ENCODE results near the gene EMCN. TPM values are rescaled to one million over a fixed set of nuclear protein-coding genes. Genes with fewer than 3 reads are reported as not detected.

The EMCN gene
- total RNA-seq, 1 experiment from 2014 or later: not detected

DNA sequence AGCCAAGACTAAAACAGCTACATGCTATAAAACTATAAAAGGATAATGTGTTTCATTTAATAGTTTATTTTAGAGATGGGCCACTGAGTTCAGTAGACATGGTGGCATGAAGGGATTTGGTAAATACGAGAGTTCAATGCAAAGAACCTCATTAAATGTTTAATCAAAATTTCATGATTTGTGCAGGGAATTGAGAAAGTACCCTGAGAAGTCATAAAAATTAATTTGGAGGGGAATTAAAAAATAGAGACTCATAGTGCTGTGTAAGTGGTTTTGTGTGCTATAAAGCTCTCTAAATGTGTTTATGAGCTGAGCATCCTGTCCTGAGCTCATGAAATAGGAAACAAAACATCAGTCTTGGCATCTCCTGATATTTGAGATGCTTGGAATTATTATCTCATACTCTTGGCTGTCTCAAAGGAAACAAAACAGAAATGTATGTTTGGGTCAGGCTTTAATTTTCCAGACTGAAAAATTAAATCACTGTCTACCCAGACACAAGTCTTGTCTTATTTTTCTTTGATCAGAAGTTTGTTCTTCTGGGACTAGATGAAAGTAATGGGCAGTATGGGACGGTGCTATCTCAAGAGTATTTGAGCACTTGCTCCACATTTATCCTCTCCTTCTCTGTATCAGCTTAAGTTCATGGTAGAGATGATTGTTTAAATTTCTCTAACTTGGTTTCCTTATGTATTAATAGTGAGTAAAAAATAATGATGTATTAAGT, 38.0 kb upstream of the EMCN start:
- Histone ChIP-seq H3F3A (ENCODE audit: insufficient read depth, low read depth) (no peaks in the 10 kb centered on the region), H3K27ac (no peak overlapping the region), H3K27me3 (ENCODE audit: insufficient read depth, low read depth) (no peaks in the 10 kb centered on the region), H3K79me2 (ENCODE audit: low read depth) (no peaks in the 10 kb centered on the region), H2AFZ (no peak overlapping the region), H3K4me2 (no peak overlapping the region), H3K4me1 (replicated peaks; ENCODE audit: insufficient read depth) (no peaks in the 10 kb centered on the region), H4K20me1 (ENCODE audit: insufficient read depth) (no peaks in the 10 kb centered on the region), H3K9me3 (ENCODE audit: insufficient read depth, low read depth) (no peaks in the 10 kb centered on the region), H3K9me2 (ENCODE audit: insufficient read depth) (no peaks in the 10 kb centered on the region), H3K4me3 (no peak overlapping the region), H3K36me3 (ENCODE audit: low read depth) (no peaks in the 10 kb centered on the region)
- intact Hi-C loops (cut with micrococcal nuclease; ENCODE audit: unreplicated experiment): no loop called here
- ChIA-PET CTCF (no interaction called here), POLR2A (ENCODE audit: unreplicated experiment) (interaction anchor here (0.5 kb wide), 1 partner anchor 12 kb away, joined by 5 read pairs; no protein-coding TSS in a partner anchor)
- no TSS peak for BruUV-seq (replicated peaks)
- no peak for TF ChIP-seq EZH2 (IDR thresholded peaks at IDR 0.05; ENCODE audit: low read depth)
- TF ChIP-seq, protein P1, sequence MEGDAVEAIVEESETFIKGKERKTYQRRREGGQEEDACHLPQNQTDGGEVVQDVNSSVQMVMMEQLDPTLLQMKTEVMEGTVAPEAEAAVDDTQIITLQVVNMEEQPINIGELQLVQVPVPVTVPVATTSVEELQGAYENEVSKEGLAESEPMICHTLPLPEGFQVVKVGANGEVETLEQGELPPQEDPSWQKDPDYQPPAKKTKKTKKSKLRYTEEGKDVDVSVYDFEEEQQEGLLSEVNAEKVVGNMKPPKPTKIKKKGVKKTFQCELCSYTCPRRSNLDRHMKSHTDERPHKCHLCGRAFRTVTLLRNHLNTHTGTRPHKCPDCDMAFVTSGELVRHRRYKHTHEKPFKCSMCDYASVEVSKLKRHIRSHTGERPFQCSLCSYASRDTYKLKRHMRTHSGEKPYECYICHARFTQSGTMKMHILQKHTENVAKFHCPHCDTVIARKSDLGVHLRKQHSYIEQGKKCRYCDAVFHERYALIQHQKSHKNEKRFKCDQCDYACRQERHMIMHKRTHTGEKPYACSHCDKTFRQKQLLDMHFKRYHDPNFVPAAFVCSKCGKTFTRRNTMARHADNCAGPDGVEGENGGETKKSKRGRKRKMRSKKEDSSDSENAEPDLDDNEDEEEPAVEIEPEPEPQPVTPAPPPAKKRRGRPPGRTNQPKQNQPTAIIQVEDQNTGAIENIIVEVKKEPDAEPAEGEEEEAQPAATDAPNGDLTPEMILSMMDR (conservative IDR thresholded peaks at IDR 0.05): no peak
- no peak for DNase-seq

DNA sequence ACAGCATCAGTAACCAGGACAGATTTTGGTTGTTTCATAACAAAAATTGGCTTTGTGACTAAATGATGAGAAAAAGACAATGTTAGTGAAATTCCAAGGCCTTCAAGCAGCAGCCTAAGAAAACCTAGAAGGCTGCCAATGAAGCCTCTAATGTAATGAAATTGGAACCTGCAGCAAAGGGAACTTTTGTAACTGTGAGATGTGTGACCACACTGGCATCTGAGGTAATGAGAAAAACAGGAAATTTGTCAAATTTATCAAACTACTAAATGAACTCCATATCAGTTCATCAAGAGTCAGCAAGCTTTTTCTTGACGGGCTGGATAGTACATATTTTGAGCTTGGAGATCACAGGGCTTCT, 30.4 kb upstream of the EMCN start:
- Histone ChIP-seq H3K9me2 (ENCODE audit: insufficient read depth) (no peaks in the 10 kb centered on the region), H3K9me3 (ENCODE audit: insufficient read depth, low read depth) (no peaks in the 10 kb centered on the region), H3K4me1 (replicated peaks; ENCODE audit: insufficient read depth) (0 out of 2 replicates have a peak, but pooled peaks cover 9% of the 10 kb centered on the region), H2AFZ (no peak overlapping the region), H3K27ac (no peak overlapping the region), H3K4me3 (no peak overlapping the region), H3K79me2 (ENCODE audit: low read depth) (no peaks in the 10 kb centered on the region), H3K36me3 (ENCODE audit: low read depth) (no peaks in the 10 kb centered on the region), H3F3A (ENCODE audit: insufficient read depth, low read depth) (no peaks in the 10 kb centered on the region; the same call in 1 of the 2 replicates), H3K27me3 (ENCODE audit: insufficient read depth, low read depth) (no peaks in the 10 kb centered on the region), H3K4me2 (no peak overlapping the region), H4K20me1 (ENCODE audit: insufficient read depth) (no peaks in the 10 kb centered on the region)
- ChIA-PET POLR2A (ENCODE audit: unreplicated experiment) (interaction anchor here (0.6 kb wide), 1 partner anchor 733 kb away, joined by 3 read pairs; no protein-coding TSS in a partner anchor), CTCF (no interaction called here)
- intact Hi-C loops (cut with micrococcal nuclease; ENCODE audit: unreplicated experiment): no loop called here
- no peak for TF ChIP-seq EZH2 (IDR thresholded peaks at IDR 0.05; ENCODE audit: low read depth)
- TF ChIP-seq, protein P1 (conservative IDR thresholded peaks at IDR 0.05): no peak
- no peak for DNase-seq
- no TSS peak for BruUV-seq (replicated peaks)

DNA sequence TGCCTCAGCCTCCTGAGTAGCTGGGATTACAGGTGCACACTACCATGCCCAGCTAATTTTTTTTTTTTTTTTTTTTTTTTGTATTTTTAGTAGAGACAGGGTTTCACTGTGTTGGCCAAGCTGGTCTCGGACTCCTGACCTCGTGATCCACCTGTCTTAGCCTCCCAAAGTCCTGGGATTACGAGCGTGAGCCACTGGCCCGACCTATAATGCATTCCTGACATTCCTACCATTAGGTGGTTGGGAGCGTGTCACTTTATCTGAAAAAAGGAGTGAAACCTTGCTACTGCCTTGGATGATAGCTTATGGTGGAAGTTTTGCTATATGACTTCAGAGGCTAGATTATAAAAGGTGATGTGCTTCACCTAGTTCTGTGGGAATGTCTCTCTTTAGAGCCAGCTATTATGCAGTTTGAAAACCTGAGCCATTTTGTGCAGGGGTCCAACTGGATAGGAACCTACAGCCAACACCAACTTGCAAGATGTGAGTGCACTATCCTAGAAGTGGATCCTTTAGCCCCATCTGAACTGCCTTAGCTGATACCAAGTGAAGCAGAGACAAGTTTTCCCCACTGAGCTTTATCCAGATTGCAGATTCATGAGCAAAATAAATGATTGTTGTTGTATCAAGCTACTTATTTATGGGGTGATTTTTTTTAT, 29.8 kb upstream of the EMCN start:
- DNase-seq: no peak
- Histone ChIP-seq H3K4me3 (no peak overlapping the region), H3K9me3 (ENCODE audit: insufficient read depth, low read depth) (no peaks in the 10 kb centered on the region), H3K9me2 (ENCODE audit: insufficient read depth) (no peaks in the 10 kb centered on the region), H2AFZ (no peak overlapping the region), H3K4me2 (no peak overlapping the region), H3F3A (ENCODE audit: insufficient read depth, low read depth) (no peaks in the 10 kb centered on the region; the same call in 1 of the 2 replicates), H3K4me1 (replicated peaks; ENCODE audit: insufficient read depth) (0 out of 2 replicates have a peak, but pooled peaks cover 9% of the 10 kb centered on the region), H4K20me1 (ENCODE audit: insufficient read depth) (no peaks in the 10 kb centered on the region), H3K27ac (no peak overlapping the region), H3K27me3 (ENCODE audit: insufficient read depth, low read depth) (no peaks in the 10 kb centered on the region), H3K36me3 (ENCODE audit: low read depth) (no peaks in the 10 kb centered on the region), H3K79me2 (ENCODE audit: low read depth) (no peaks in the 10 kb centered on the region)
- intact Hi-C loops (cut with micrococcal nuclease; ENCODE audit: unreplicated experiment): no loop called here
- TF ChIP-seq, protein P1 (conservative IDR thresholded peaks at IDR 0.05): no peak
- TF ChIP-seq EZH2 (IDR thresholded peaks at IDR 0.05; ENCODE audit: low read depth): no peak
- BruUV-seq (replicated peaks): no TSS peak
- POLR2A ChIA-PET (ENCODE audit: unreplicated experiment): interaction anchor here (0.6 kb wide), 1 partner anchor 733 kb away, joined by 3 read pairs; no protein-coding TSS in a partner anchor
- CTCF ChIA-PET: no interaction called here

Measured in PC-9 (cell line).